ENCODE measurements around the gene HTR3C. TPM values are rescaled to one million over a fixed set of nuclear protein-coding genes. Genes with fewer than 3 reads are reported as not detected.
"Not testable (repeated sequence)": the region's sequence is repeated elsewhere in the genome, so short reads cannot be mapped to it uniquely, and the experiment has no call there.

Gene HTR3C
- total RNA-seq, 2 experiments from 2014 or later, result not detected

DNA sequence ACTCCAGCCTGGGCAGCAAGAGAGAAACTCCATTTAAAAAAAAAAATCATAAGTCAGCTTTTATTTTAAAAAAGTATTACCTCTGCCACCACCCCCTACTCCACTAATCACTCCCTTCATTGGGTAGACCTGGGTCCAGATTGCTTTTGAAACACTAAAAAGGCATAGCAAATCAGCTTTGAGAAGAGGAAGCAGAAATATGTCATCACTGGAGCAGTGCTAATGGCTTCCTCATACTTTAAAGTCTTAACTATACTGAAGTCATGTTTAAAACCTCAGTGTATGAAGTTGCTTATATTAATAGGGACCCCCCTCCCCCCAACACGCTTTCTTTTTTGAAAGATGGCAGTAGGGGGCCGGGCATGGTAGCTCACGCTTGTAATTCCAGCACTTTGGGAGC, 22.3 kb upstream of the HTR3C start:
- Histone ChIP-seq H3K27ac (ENCODE audit: low read depth, low read length, poor library complexity, severe bottlenecking) (no peak overlapping the region), H3K9me2 (ENCODE audit: insufficient read depth, low read length) (no peaks in the 10 kb centered on the region), H3K4me1 (ENCODE audit: insufficient read depth, low read length, poor library complexity, severe bottlenecking) (no peaks in the 10 kb centered on the region), H3K4me2 (ENCODE audit: low read length) (no peak overlapping the region), H3K4me3 (ENCODE audit: low read depth, low read length, poor library complexity, severe bottlenecking) (no peak overlapping the region), H3K9me3 (ENCODE audit: low read length) (no peaks in the 10 kb centered on the region), H3K79me2 (ENCODE audit: insufficient read depth, low read depth, low read length) (no peaks in the 10 kb centered on the region), H2AFZ (ENCODE audit: low read length) (no peak overlapping the region), H4K20me1 (ENCODE audit: insufficient read depth, low read length) (no peaks in the 10 kb centered on the region), H3K36me3 (ENCODE audit: insufficient read depth, low read length) (no peaks in the 10 kb centered on the region)
- no peak for TF ChIP-seq EZH2phosphoT487 (IDR thresholded peaks at IDR 0.05; ENCODE audit: borderline replicate concordance, low read depth, low read length)
- TF ChIP-seq, protein P1, sequence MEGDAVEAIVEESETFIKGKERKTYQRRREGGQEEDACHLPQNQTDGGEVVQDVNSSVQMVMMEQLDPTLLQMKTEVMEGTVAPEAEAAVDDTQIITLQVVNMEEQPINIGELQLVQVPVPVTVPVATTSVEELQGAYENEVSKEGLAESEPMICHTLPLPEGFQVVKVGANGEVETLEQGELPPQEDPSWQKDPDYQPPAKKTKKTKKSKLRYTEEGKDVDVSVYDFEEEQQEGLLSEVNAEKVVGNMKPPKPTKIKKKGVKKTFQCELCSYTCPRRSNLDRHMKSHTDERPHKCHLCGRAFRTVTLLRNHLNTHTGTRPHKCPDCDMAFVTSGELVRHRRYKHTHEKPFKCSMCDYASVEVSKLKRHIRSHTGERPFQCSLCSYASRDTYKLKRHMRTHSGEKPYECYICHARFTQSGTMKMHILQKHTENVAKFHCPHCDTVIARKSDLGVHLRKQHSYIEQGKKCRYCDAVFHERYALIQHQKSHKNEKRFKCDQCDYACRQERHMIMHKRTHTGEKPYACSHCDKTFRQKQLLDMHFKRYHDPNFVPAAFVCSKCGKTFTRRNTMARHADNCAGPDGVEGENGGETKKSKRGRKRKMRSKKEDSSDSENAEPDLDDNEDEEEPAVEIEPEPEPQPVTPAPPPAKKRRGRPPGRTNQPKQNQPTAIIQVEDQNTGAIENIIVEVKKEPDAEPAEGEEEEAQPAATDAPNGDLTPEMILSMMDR (conservative IDR thresholded peaks at IDR 0.05; ENCODE audit: low read length), result no peak
- no TSS peak for BruUV-seq (replicated peaks)
- intact Hi-C loops (cut with micrococcal nuclease; ENCODE audit: unreplicated experiment), result no loop called here
- no peak for DNase-seq (ENCODE audit: low spot score)
- ChIA-PET CTCF (ENCODE audit: unreplicated experiment) (no interaction called here), POLR2A (no interaction called here)

DNA sequence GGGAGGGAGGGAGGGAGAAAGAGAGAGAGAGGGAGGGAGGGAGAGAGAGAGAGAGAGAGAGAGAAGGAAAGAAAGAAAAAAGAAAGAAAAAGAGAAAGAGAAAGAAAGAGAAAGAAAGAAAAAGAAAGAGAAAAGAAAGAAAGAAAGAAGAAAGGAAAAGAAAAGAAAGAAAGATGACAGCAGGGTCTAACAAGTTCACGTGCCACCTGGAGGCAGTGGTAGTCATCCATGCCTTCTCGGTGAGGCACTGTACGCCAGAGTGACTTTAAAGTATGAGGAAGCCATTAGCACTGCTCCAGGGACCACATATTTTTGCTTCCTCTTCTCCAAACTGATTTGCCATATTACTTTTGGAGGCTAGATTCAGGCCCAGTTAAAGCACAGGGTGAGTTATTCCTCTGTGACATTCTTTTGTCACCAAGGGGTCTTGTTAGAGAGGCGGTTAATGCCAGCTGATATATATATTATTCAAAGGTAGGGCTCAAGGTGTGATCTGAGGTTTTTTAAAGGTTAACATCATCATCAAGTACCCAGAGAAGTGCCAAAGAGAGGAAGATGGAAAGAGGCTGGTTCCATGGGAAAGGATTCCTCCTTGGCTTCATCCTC, 21.6 kb upstream of the HTR3C start, which contains the start of gene HTR3D:
Gene HTR3D, plus strand, starts transcription at position 556 of the 606 bp plus-strand sequence. Its CDS starts 0 bp downstream, at position 556.
- Histone ChIP-seq H2AFZ (ENCODE audit: low read length) (no peak within 1 kb of the TSS), H3K4me3 (ENCODE audit: low read depth, low read length, poor library complexity, severe bottlenecking) (no peak within 1 kb of the TSS), H3K4me1 (ENCODE audit: insufficient read depth, low read length, poor library complexity, severe bottlenecking) (no peaks in the 10 kb centered on the region), H3K9me2 (ENCODE audit: insufficient read depth, low read length) (no peaks in the 10 kb centered on the region), H3K36me3 (ENCODE audit: insufficient read depth, low read length) (no peaks in the 10 kb centered on the region), H3K4me2 (ENCODE audit: low read length) (no peak within 1 kb of the TSS), H3K27ac (ENCODE audit: low read depth, low read length, poor library complexity, severe bottlenecking) (no peak within 1 kb of the TSS), H3K79me2 (ENCODE audit: insufficient read depth, low read depth, low read length) (no peaks in the 10 kb centered on the region), H3K9me3 (ENCODE audit: low read length) (no peaks in the 10 kb centered on the region), H4K20me1 (ENCODE audit: insufficient read depth, low read length) (no peaks in the 10 kb centered on the region)
- BruUV-seq (replicated peaks), result no TSS peak
- no peak for TF ChIP-seq EZH2phosphoT487 (IDR thresholded peaks at IDR 0.05; ENCODE audit: borderline replicate concordance, low read depth, low read length)
- TF ChIP-seq, protein P1 (conservative IDR thresholded peaks at IDR 0.05; ENCODE audit: low read length), result no peak
- intact Hi-C loops (cut with micrococcal nuclease; ENCODE audit: unreplicated experiment), result no loop called here
- no peak for DNase-seq (ENCODE audit: low spot score)
- POLR2A ChIA-PET, result no interaction called here
- CTCF ChIA-PET (ENCODE audit: unreplicated experiment), result no interaction called here

DNA sequence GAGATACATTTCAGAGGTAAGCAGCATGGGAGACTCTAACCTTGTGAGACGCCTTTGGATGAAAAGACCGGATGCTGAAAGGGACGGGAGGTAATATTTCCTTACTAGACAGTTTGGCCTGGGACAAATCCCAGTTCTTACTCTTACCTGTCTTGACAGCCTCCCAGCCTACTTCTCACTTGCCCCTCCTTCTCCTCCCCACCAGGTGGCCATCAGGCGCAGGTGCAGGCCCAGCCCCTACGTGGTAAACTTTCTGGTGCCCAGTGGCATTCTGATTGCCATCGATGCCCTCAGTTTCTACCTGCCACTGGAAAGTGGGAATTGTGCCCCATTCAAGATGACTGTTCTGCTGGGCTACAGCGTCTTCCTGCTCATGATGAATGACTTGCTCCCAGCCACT, 15.0 kb upstream of the HTR3C start:
- POLR2A ChIA-PET, result no interaction called here
- Histone ChIP-seq H2AFZ (ENCODE audit: low read length) (no peak overlapping the region), H3K4me3 (ENCODE audit: low read depth, low read length, poor library complexity, severe bottlenecking) (no peak overlapping the region), H3K36me3 (ENCODE audit: insufficient read depth, low read length) (no peaks in the 10 kb centered on the region), H3K27ac (ENCODE audit: low read depth, low read length, poor library complexity, severe bottlenecking) (no peak overlapping the region), H3K4me1 (ENCODE audit: insufficient read depth, low read length, poor library complexity, severe bottlenecking) (no peaks in the 10 kb centered on the region), H3K4me2 (ENCODE audit: low read length) (no peak overlapping the region), H3K9me3 (ENCODE audit: low read length) (no peaks in the 10 kb centered on the region), H3K9me2 (ENCODE audit: insufficient read depth, low read length) (no peaks in the 10 kb centered on the region), H4K20me1 (ENCODE audit: insufficient read depth, low read length) (no peaks in the 10 kb centered on the region), H3K79me2 (ENCODE audit: insufficient read depth, low read depth, low read length) (no peaks in the 10 kb centered on the region)
- DNase-seq (ENCODE audit: low spot score), result no peak
- intact Hi-C loops (cut with micrococcal nuclease; ENCODE audit: unreplicated experiment), result no loop called here
- TF ChIP-seq, protein P1 (conservative IDR thresholded peaks at IDR 0.05; ENCODE audit: low read length), result no peak
- no peak for TF ChIP-seq EZH2phosphoT487 (IDR thresholded peaks at IDR 0.05; ENCODE audit: borderline replicate concordance, low read depth, low read length)
- CTCF ChIA-PET (ENCODE audit: unreplicated experiment), result no interaction called here
- no TSS peak for BruUV-seq (replicated peaks)

DNA sequence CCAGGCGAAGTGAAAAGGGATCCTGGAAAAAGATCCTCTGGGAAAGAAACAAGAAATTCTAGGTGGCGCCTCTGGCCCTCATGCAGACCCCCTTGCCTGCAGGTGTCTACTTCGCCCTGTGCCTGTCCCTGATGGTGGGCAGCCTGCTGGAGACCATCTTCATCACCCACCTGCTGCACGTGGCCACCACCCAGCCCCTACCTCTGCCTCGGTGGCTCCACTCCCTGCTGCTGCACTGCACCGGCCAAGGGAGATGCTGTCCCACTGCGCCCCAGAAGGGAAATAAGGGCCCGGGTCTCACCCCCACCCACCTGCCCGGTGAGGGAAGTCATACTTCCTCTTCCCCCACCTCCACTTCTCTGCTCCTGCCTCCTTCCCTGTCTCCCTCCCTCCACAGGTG, 14.5 kb upstream of the HTR3C start:
- POLR2A ChIA-PET; CTCF ChIA-PET (ENCODE audit: unreplicated experiment); DNase-seq (ENCODE audit: low spot score); H3K27ac ChIP-seq (ENCODE audit: low read depth, low read length, poor library complexity, severe bottlenecking); H3K36me3 ChIP-seq (ENCODE audit: insufficient read depth, low read length); H3K4me2 ChIP-seq (ENCODE audit: low read length); H3K4me1 ChIP-seq (ENCODE audit: insufficient read depth, low read length, poor library complexity, severe bottlenecking); H3K9me2 ChIP-seq (ENCODE audit: insufficient read depth, low read length); H4K20me1 ChIP-seq (ENCODE audit: insufficient read depth, low read length); H3K4me3 ChIP-seq (ENCODE audit: low read depth, low read length, poor library complexity, severe bottlenecking); H3K79me2 ChIP-seq (ENCODE audit: insufficient read depth, low read depth, low read length); H3K9me3 ChIP-seq (ENCODE audit: low read length); BruUV-seq (replicated peaks); intact Hi-C loops (cut with micrococcal nuclease; ENCODE audit: unreplicated experiment); H2AFZ ChIP-seq (ENCODE audit: low read length): not testable (repeated sequence)
